ENCODE measurements around the gene NPR3. TPM values are rescaled to one million over a fixed set of nuclear protein-coding genes. Genes with fewer than 3 reads are reported as not detected.

Gene NPR3
- total and polyA plus RNA-seq, 2 of the 8 experiments (the other 6 are each of a cell fraction or from before 2014, with no cell fraction given), result not detected

- TF ChIP-seq CHD7 (IDR thresholded peaks at IDR 0.05; ENCODE audit: insufficient replicate concordance, low read length) (no peak), PHF8 (conservative IDR thresholded peaks at IDR 0.05; ENCODE audit: low read depth, low read length) (no peak), SIX5 (IDR thresholded peaks at IDR 0.05; ENCODE audit: low read depth, low read length) (no peak), KDM4A (IDR thresholded peaks at IDR 0.05; ENCODE audit: low read depth, low read length, severe bottlenecking) (no peak), CEBPB (IDR thresholded peaks at IDR 0.05; ENCODE audit: low read depth, low read length) (no peak), BCL11A (IDR thresholded peaks at IDR 0.05; ENCODE audit: low read depth in 2 of 2, low read length in 2 of 2) (no peak), SP2 (IDR thresholded peaks at IDR 0.05; ENCODE audit: low read length) (no peak), RFX5 (IDR thresholded peaks at IDR 0.05; ENCODE audit: borderline replicate concordance, low read depth, low read length) (no peak)
- TF ChIP-seq, protein P1, sequence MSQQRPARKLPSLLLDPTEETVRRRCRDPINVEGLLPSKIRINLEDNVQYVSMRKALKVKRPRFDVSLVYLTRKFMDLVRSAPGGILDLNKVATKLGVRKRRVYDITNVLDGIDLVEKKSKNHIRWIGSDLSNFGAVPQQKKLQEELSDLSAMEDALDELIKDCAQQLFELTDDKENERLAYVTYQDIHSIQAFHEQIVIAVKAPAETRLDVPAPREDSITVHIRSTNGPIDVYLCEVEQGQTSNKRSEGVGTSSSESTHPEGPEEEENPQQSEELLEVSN (IDR thresholded peaks at IDR 0.05), result no peak
These were observed 122.5 kb downstream of the NPR3 start (continued) for GRCh38 chr5:32833663-32834062.

Measured in H1 (cell line).